ENCODE measurements around the gene EIF4A3.

Gene EIF4A3

DNA sequence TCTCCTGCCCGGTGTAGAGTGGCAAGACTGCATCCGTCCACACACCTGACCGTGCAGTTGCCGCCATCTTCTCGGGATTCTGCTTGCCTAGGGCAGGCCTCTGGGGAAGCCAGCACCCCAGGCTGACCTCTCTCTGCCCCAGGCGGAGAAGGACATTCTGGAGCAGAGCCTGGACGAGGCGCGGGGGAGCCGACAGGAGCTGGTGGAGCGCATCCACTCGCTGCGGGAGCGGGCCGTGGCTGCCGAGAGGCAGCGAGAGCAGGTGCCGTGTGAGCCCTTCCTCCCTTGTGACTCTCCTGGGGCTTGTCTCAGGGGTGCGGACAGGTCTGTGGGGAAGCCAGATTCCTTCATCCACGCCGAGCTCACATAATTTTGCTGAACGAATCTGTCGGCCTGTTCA, 42.7 kb upstream of the EIF4A3 start:
- H3K36me3 ChIP-seq (ENCODE audit: insufficient read depth, low read length) = no peaks in the 10 kb centered on the region
- TF ChIP-seq EZH2 (IDR thresholded peaks at IDR 0.05) (no peak), FOXP2 (optimal IDR thresholded peaks at IDR 0.05; ENCODE audit: control extremely low read depth, extremely low read length, insufficient read depth) (no peak), POLR2AphosphoS5 (IDR thresholded peaks at IDR 0.05; ENCODE audit: borderline replicate concordance, low read depth, low read length) (no peak)
- no peak for DNase-seq (ENCODE audit: low read depth, low spot score)
- H3K9me3 ChIP-seq (ENCODE audit: low read depth, low read length) = no peaks in the 10 kb centered on the region
- no peak overlapping the region for H3K27ac ChIP-seq
- H3K4me3 ChIP-seq = no peak overlapping the region
- no peak overlapping the region for H3K9ac ChIP-seq (ENCODE audit: insufficient read length)

DNA sequence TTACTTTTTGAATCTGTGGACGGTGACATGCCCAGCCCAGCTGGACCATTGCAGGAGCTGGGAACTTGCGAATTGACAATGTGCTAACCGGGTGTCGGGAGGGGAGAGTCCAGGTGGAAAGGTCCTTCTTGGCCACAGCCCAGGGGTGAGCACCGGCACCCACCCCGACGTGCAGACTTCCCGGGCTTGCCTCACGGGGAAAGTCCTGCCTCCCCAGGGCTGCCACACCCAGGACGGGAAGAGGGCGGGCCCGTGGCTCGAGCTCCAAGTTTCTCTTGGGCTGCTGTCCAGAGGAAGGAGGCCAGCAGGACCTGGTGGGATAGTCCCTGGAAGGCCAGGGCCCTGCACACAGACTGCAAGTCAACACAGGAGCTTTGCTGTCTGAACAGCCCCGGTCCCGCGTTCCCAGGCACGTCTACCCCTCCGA, 40.6 kb upstream of the EIF4A3 start:
- Histone ChIP-seq H3K9ac (ENCODE audit: insufficient read length) (no peak overlapping the region), H3K27ac (no peak overlapping the region), H3K9me3 (ENCODE audit: low read depth, low read length) (no peaks in the 10 kb centered on the region), H3K36me3 (ENCODE audit: insufficient read depth, low read length) (no peaks in the 10 kb centered on the region), H3K4me3 (no peak overlapping the region)
- TF ChIP-seq EZH2 (IDR thresholded peaks at IDR 0.05) (no peak), POLR2AphosphoS5 (IDR thresholded peaks at IDR 0.05; ENCODE audit: borderline replicate concordance, low read depth, low read length) (no peak), FOXP2 (optimal IDR thresholded peaks at IDR 0.05; ENCODE audit: control extremely low read depth, extremely low read length, insufficient read depth) (no peak)
- DNase-seq (ENCODE audit: low read depth, low spot score) = no peak

DNA sequence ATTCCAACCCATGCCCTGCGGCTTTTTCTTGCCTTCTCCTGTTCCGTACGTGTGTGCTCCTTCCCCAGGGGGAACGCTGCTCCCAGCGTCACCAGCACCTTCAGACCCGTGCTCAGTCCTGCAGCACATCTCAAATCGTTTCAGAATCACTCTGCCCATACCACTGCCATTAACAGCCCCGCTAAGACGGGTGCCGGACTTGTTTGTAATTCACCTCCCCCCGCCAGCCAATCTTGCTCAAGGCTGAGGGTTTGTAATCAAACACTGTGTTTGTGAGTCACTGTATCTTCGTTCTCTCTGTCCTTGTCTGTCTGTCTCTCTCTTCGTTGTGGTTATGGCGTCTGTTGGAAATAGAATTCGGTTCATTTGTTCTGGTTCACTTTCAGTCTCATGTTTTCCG, 40.2 kb upstream of the EIF4A3 start:
- DNase-seq (ENCODE audit: low read depth, low spot score) = no peak
- no peak overlapping the region for H3K9ac ChIP-seq (ENCODE audit: insufficient read length)
- no peaks in the 10 kb centered on the region for H3K36me3 ChIP-seq (ENCODE audit: insufficient read depth, low read length)
- no peak for TF ChIP-seq POLR2AphosphoS5 (IDR thresholded peaks at IDR 0.05; ENCODE audit: borderline replicate concordance, low read depth, low read length)
- no peak for TF ChIP-seq EZH2 (IDR thresholded peaks at IDR 0.05)
- TF ChIP-seq FOXP2 (optimal IDR thresholded peaks at IDR 0.05; ENCODE audit: control extremely low read depth, extremely low read length, insufficient read depth) = no peak
- H3K4me3 ChIP-seq = no peak overlapping the region
- no peaks in the 10 kb centered on the region for H3K9me3 ChIP-seq (ENCODE audit: low read depth, low read length)
- no peak overlapping the region for H3K27ac ChIP-seq

DNA sequence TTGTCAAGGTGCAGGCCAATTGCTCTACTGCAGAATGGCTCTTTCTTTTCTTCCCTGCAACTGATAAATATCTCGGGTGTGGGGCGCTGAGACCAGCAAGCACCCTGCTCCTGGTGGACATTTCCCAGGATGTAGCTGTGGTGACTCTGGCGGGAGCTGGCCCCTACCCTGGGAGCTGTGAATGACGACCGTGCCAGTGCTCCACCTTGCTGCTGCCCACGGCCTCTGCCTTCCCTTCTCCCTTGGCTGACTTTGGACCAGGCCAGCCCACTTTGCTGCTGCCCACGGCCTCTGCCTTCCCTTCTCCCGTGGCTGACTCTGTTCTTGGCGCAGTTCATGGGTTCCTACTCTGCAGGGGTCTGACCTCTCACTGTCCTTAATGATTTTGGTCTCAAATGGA, 39.0 kb upstream of the EIF4A3 start:
- Histone ChIP-seq H3K9me3 (ENCODE audit: low read depth, low read length) (no peaks in the 10 kb centered on the region), H3K36me3 (ENCODE audit: insufficient read depth, low read length) (no peaks in the 10 kb centered on the region), H3K9ac (ENCODE audit: insufficient read length) (no peak overlapping the region), H3K27ac (no peak overlapping the region), H3K4me3 (no peak overlapping the region)
- no peak for DNase-seq (ENCODE audit: low read depth, low spot score)
- TF ChIP-seq POLR2AphosphoS5 (IDR thresholded peaks at IDR 0.05; ENCODE audit: borderline replicate concordance, low read depth, low read length) = no peak
- no peak for TF ChIP-seq FOXP2 (optimal IDR thresholded peaks at IDR 0.05; ENCODE audit: control extremely low read depth, extremely low read length, insufficient read depth)
- no peak for TF ChIP-seq EZH2 (IDR thresholded peaks at IDR 0.05)

DNA sequence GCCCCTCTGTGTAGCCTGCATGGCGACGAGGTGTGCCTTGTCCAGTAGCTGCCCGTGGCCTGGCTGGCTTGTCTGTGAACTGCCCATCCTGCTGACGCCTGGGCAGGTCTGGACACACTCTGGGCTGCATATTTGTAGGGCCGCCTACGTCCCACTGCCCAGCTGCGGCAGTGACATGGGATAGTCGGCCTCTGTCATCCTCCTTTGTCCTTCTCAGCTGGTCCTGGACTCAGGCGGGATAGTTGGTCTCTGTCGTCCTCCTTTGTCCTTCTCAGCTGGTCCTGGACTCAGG, 37.4 kb upstream of the EIF4A3 start:
- H3K9me3 ChIP-seq (ENCODE audit: low read depth, low read length) = no peaks in the 10 kb centered on the region
- TF ChIP-seq EZH2 (IDR thresholded peaks at IDR 0.05) (no peak), FOXP2 (optimal IDR thresholded peaks at IDR 0.05; ENCODE audit: control extremely low read depth, extremely low read length, insufficient read depth) (no peak), POLR2AphosphoS5 (IDR thresholded peaks at IDR 0.05; ENCODE audit: borderline replicate concordance, low read depth, low read length) (no peak)
- no peaks in the 10 kb centered on the region for H3K36me3 ChIP-seq (ENCODE audit: insufficient read depth, low read length)
- H3K9ac ChIP-seq (ENCODE audit: insufficient read length) = no peak overlapping the region
- H3K4me3 ChIP-seq = no peak overlapping the region
- no peak for DNase-seq (ENCODE audit: low read depth, low spot score)
- H3K27ac ChIP-seq = no peak overlapping the region

DNA sequence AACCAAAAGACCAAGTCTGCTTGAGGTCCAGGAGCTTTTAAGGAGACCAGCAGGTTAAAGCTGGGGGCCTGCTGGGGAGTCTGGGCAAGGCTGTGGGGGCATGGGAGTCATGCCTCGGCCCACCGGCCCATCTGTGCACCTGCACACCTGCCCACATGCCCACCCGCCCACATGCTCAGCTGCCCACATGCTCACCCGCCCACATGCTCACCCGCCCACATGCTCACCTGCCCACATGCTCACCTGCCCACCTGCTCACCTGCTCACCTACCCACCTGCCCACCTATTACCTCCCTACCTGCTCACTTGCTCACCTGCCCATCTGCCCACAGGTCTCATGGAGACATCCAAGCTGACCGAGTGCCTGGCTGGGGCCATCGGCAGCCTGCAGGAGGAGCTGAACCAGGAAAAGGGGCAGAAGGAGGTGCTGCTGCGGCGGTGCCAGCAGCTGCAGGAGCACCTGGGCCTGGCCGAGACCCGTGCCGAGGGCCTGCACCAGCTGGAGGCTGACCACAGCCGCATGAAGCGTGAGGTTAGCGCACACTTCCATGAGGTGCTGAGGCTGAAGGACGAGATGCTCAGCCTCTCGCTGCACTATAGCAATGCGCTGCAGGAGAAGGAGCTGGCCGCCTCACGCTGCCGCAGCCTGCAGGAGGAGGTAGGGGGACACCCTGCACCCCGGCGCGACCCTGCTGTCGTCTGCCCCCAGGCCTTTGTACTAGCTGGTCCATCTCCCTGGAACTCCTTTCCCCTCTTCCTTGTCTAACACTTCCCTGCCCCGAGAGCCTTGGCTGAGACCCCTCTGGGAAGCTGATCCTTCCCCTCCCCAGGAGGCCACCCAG, 36.9 kb upstream of the EIF4A3 start:
- H3K9me3 ChIP-seq (ENCODE audit: low read depth, low read length) = no peaks in the 10 kb centered on the region
- H3K4me3 ChIP-seq = no peak overlapping the region
- no peak for TF ChIP-seq EZH2 (IDR thresholded peaks at IDR 0.05)
- H3K9ac ChIP-seq (ENCODE audit: insufficient read length) = no peak overlapping the region
- H3K36me3 ChIP-seq (ENCODE audit: insufficient read depth, low read length) = no peaks in the 10 kb centered on the region
- DNase-seq (ENCODE audit: low read depth, low spot score) = no peak
- no peak overlapping the region for H3K27ac ChIP-seq

DNA sequence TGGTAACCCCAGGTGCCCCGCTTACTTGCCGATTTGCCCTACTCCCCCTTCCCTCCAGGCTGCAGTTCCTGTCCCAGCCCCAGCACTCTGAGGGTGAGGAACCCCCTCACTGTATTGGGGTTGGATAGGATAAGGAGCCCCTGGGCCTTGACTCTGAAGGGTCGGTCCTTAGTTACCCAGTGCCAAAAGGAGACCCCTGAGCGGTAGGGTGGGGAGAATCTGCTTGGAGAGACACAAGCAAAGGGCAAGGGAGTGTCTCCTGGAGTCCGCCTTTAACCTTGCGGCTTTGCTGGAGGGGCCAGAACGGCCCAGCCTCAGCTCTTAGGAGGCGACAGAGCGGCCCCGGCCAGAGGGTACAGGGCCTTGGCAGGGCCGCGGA, 35.9 kb upstream of the EIF4A3 start:
- Histone ChIP-seq H3K27ac (no peak overlapping the region), H3K4me3 (no peak overlapping the region), H3K9me3 (ENCODE audit: low read depth, low read length) (no peaks in the 10 kb centered on the region), H3K36me3 (ENCODE audit: insufficient read depth, low read length) (no peaks in the 10 kb centered on the region), H3K9ac (ENCODE audit: insufficient read length) (no peak overlapping the region)
- DNase-seq (ENCODE audit: low read depth, low spot score) = no peak
- TF ChIP-seq FOXP2 (optimal IDR thresholded peaks at IDR 0.05; ENCODE audit: control extremely low read depth, extremely low read length, insufficient read depth) = no peak
- TF ChIP-seq POLR2AphosphoS5 (IDR thresholded peaks at IDR 0.05; ENCODE audit: borderline replicate concordance, low read depth, low read length) = no peak
- TF ChIP-seq EZH2 (IDR thresholded peaks at IDR 0.05) = no peak

DNA sequence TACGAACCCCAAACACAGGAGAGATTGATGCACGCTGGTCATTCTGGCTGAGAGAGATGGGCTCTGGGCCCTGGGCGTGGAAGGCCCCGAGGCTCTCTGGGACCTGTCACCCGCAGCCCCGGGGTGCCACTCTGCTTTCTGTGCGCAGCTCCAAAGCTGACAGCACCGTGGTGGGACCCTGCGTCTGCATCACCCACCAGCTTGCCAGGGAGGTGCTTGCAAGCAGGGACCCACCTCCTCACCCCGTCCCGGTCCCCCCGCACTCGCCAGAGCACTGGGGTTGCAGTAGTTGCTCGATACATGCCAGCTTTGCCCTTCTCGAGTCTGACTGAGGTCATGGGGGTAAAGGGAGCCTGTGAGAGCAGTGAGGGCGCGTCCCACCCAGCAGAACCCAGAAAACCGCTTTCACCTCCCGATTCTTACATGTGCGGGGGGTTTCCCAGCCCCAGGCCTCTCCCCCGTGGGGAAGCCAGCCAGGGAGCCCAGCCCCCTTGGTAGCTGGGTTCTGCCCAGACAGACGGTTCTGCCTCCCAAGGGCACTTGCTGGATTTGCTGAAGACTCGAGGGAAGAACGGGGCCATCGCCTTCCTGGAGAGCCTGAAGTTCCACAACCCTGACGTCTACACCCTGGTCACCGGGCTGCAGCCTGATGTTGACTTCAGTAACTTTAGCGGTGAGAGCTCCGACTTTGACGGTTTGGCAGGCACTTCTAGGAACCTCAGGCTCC, 35.4 kb upstream of the EIF4A3 start:
- H3K27ac ChIP-seq = no peak overlapping the region
- TF ChIP-seq EZH2 (IDR thresholded peaks at IDR 0.05) = no peak
- TF ChIP-seq POLR2AphosphoS5 (IDR thresholded peaks at IDR 0.05; ENCODE audit: borderline replicate concordance, low read depth, low read length) = no peak
- no peak for TF ChIP-seq FOXP2 (optimal IDR thresholded peaks at IDR 0.05; ENCODE audit: control extremely low read depth, extremely low read length, insufficient read depth)
- H3K9me3 ChIP-seq (ENCODE audit: low read depth, low read length) = no peaks in the 10 kb centered on the region
- H3K36me3 ChIP-seq (ENCODE audit: insufficient read depth, low read length) = no peaks in the 10 kb centered on the region
- H3K9ac ChIP-seq (ENCODE audit: insufficient read length) = no peak overlapping the region
- DNase-seq (ENCODE audit: low read depth, low spot score) = no peak
- H3K4me3 ChIP-seq = no peak overlapping the region
